Tibial nerve (tissue), 4 donors: ENCODE measurements around the gene TMED3. TPM values are rescaled to one million over a fixed set of nuclear protein-coding genes. Genes with fewer than 3 reads are reported as not detected.

Experiments used
- DNase-seq, 2 donors: peaks; one replicate each; pipeline ENCODE4 v3.0.0-alpha.2; 2019; ENCODE audit warnings: low spot score in 2 of 2
- H3K27ac ChIP-seq, 4 donors: fragments of 200-600 bp; sonication (generic) in 3 of 4; one replicate each; pipeline ENCODE4 v1.5.1; 2017 to 2019; ENCODE audit warnings: mild to moderate bottlenecking in 1 of 4
- H3K27me3 ChIP-seq, 2 donors: fragments of 200-600 bp; sonication (generic) in 1 of 2; one replicate each; pipeline versions ENCODE4 v1.5.1 to v1.6.0; 2017 to 2019
- H3K36me3 ChIP-seq, 3 donors: fragments of 200-600 bp; sonication (generic); one replicate each; pipeline ENCODE4 v1.5.1; 2018 to 2019
- H3K4me1 ChIP-seq, 4 donors: fragments of 200-600 bp; sonication (generic) in 3 of 4; one replicate each; pipeline ENCODE4 v1.5.1; 2017 to 2019
- H3K4me3 ChIP-seq, 4 donors: fragments of 200-600 bp; sonication (generic) in 3 of 4; one replicate each; pipeline ENCODE4 v1.5.1; 2017 to 2019; ENCODE audit warnings: mild to moderate bottlenecking in 1 of 4, moderate library complexity in 1 of 4
- H3K9me3 ChIP-seq, 4 donors: fragments of 200-600 bp; sonication (generic) in 3 of 4; one replicate each; pipeline ENCODE4 v1.5.1; 2017 to 2019
- EP300 ChIP-seq, 2 donors: sonication (generic); formaldehyde crosslinking; IDR thresholded peaks; one replicate each; pipeline ENCODE4 v1.6.1; 2017; ENCODE audit warnings: antibody characterized with exemption in 2 of 2, mild to moderate bottlenecking in 1 of 2
- POLR2A ChIP-seq, 2 donors: fragments of 450-650 bp; IDR thresholded peaks; one replicate each; pipeline ENCODE4 v1.6.1; 2017; ENCODE audit warnings: antibody characterized with exemption in 2 of 2, mild to moderate bottlenecking in 2 of 2, moderate library complexity in 2 of 2
- WGBS, 2 donors: methylation state at CpG; one replicate each; pipeline ENCODE4 v1.1.5; 2018; 5-methylcytosine and 5-hydroxymethylcytosine counted together
- total RNA-seq, 4 donors: library from RNA; depleted of rRNA; stranded (reverse); fragments of >200 nt; gene quantifications; one replicate each; pipeline ENCODE4 v1.1.0, GENCODE V29; 2016
- TF ChIP-seq, protein P1 (sequence below), 5 experiments: fragments of 200-600 bp in 3 of 5; fragments of 450-650 bp in 2 of 5; sonication (generic) in 3 of 5; IDR thresholded peaks; one replicate each; pipeline ENCODE4 v1.5.1; 2016 to 2019; ENCODE audit warnings: antibody characterized with exemption in 5 of 5, mild to moderate bottlenecking in 3 of 5, moderate library complexity in 2 of 5

TMED3 gene
- total RNA-seq, 4 donors from 2014 or later = 18.0 to 26.3 (median 23.4) TPM

GRCh38 chr15:79296583-79296982 is 14.3 kb upstream of the TMED3 start:
- WGBS, 2 donors = 28 to 49% methylated on average over 4 of the region's 4 CpGs

GRCh38 chr15:79299126-79299840 is 11.6 kb upstream of the TMED3 start:
- H3K4me1 ChIP-seq = no peaks in the 10 kb centered on the region
- H3K9me3 ChIP-seq = no peaks in the 10 kb centered on the region
- 83 to 90% methylated on average over 7 of the region's 7 CpGs for WGBS, 2 donors
- no peaks in the 10 kb centered on the region for H3K36me3 ChIP-seq
- no peak overlapping the region for H3K4me3 ChIP-seq
- no peak overlapping the region for H3K27ac ChIP-seq
- no peak for DNase-seq
- TF ChIP-seq, protein P1, sequence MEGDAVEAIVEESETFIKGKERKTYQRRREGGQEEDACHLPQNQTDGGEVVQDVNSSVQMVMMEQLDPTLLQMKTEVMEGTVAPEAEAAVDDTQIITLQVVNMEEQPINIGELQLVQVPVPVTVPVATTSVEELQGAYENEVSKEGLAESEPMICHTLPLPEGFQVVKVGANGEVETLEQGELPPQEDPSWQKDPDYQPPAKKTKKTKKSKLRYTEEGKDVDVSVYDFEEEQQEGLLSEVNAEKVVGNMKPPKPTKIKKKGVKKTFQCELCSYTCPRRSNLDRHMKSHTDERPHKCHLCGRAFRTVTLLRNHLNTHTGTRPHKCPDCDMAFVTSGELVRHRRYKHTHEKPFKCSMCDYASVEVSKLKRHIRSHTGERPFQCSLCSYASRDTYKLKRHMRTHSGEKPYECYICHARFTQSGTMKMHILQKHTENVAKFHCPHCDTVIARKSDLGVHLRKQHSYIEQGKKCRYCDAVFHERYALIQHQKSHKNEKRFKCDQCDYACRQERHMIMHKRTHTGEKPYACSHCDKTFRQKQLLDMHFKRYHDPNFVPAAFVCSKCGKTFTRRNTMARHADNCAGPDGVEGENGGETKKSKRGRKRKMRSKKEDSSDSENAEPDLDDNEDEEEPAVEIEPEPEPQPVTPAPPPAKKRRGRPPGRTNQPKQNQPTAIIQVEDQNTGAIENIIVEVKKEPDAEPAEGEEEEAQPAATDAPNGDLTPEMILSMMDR (IDR thresholded peaks at IDR 0.05) = no peak
- TF ChIP-seq POLR2A (IDR thresholded peaks at IDR 0.05) (no peak), EP300 (IDR thresholded peaks at IDR 0.05) (no peak)
- no peaks in the 10 kb centered on the region for H3K27me3 ChIP-seq

More at GRCh38 chr15:79296583-79296982, 14.3 kb upstream of the TMED3 start:
- Histone ChIP-seq H3K27me3 (no peaks in the 10 kb centered on the region), H3K4me3 (no peak overlapping the region), H3K4me1 (no peaks in the 10 kb centered on the region), H3K36me3 (no peaks in the 10 kb centered on the region), H3K9me3 (no peaks in the 10 kb centered on the region), H3K27ac (no peak overlapping the region)
- DNase-seq = no peak
- TF ChIP-seq, protein P1 (IDR thresholded peaks at IDR 0.05) = no peak
- TF ChIP-seq EP300 (IDR thresholded peaks at IDR 0.05) (no peak), POLR2A (IDR thresholded peaks at IDR 0.05) (no peak)

DNA sequence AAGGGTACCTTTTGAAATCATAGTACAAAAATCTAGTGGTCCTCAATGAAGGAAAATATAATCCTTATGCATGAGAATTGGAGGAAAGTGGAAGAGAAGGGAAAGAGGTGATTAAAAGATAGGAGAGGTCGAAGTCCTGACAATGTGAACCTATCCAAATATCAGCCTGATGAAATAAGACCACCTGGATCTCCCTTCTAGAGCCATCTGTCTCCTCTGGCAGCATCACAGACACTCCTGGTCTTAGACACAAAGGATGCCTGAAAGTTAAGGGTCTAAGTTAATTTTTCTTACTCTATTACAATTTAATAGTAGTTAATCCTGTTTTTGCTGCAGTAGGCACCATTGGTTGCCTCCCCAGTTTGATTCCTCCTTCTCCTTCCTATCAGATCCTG is 11.1 kb upstream of the TMED3 start:
- no peak overlapping the region for H3K4me3 ChIP-seq
- WGBS, 2 donors = 78 to 83% methylated on average over 1 of the region's 1 CpG
- H3K9me3 ChIP-seq = no peaks in the 10 kb centered on the region
- TF ChIP-seq, protein P1 (IDR thresholded peaks at IDR 0.05) = no peak
- TF ChIP-seq POLR2A (IDR thresholded peaks at IDR 0.05) (no peak), EP300 (IDR thresholded peaks at IDR 0.05) (no peak)
- H3K27me3 ChIP-seq = no peaks in the 10 kb centered on the region
- no peaks in the 10 kb centered on the region for H3K36me3 ChIP-seq
- H3K4me1 ChIP-seq = no peaks in the 10 kb centered on the region
- DNase-seq = no peak
- no peak overlapping the region for H3K27ac ChIP-seq

DNA sequence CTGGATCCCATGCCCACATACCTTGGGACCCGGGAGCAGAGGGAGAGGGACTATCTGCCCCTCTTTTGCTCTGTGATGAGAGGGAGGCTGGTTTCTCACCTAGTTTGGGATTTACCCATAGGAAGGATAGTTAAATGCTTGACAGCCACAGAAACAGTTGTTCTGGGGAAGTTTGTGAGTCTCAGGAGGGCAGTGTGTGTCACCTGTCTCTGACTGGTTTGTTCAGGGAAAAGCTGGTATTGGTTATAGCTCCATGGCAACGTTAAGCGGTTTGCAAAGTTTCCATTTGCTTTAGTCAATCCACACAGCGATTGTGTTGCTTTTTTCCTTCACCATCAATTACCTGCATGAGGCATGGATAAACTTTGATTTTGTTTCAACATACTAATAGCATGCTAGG is 3.7 kb upstream of the TMED3 start:
- Histone ChIP-seq H3K9me3 (no peaks in the 10 kb centered on the region), H3K4me3 (no peak overlapping the region), H3K27me3 (no peaks in the 10 kb centered on the region), H3K36me3 (no peaks in the 10 kb centered on the region), H3K4me1 (peaks cover 0 to 16% (median 6%) of the 10 kb centered on the region in 4 donors), H3K27ac (no peak overlapping the region)
- no peak for DNase-seq
- 48 to 56% methylated on average over 4 of the region's 4 CpGs for WGBS, 2 donors
- TF ChIP-seq, protein P1 (IDR thresholded peaks at IDR 0.05) = no peak
- TF ChIP-seq EP300 (IDR thresholded peaks at IDR 0.05) = no peak
- TF ChIP-seq POLR2A (IDR thresholded peaks at IDR 0.05) = no peak

DNA sequence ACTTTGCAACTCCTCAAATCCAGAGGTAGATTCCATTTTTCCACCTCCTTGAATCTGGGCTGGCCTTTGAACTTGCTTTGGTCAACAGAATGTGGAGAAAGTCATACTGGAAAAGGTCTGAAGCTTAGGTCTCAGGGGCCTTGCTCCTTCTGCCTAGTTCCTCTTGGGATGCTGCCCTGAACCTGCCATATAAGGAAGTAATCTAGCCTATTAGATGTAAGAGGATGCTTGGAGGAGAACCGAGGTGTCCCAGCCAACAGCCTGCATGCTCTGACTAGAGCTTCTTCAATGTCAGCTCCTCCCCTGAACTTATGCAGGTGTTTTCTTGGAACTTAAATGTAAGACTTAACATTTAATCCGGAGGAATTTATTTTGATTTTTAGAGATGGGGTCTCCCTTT is 2.0 kb upstream of the TMED3 start:
- H3K9me3 ChIP-seq = no peaks in the 10 kb centered on the region
- no peak overlapping the region for H3K4me3 ChIP-seq
- H3K27me3 ChIP-seq = no peaks in the 10 kb centered on the region
- H3K36me3 ChIP-seq = peaks cover 0 to 5% (median 0%) of the 10 kb centered on the region in 3 donors
- H3K4me1 ChIP-seq = peaks cover 0 to 24% (median 7%) of the 10 kb centered on the region in 4 donors
- no peak for DNase-seq
- 46 to 47% methylated on average over 2 of the region's 2 CpGs for WGBS, 2 donors
- TF ChIP-seq EP300 (IDR thresholded peaks at IDR 0.05) (no peak), POLR2A (IDR thresholded peaks at IDR 0.05) (no peak)
- TF ChIP-seq, protein P1 (IDR thresholded peaks at IDR 0.05) = no peak
- H3K27ac ChIP-seq = no peak overlapping the region
